WTC11 (cell line): ENCODE data around the gene AGO3. TPM values are rescaled to one million over a fixed set of nuclear protein-coding genes. Genes with fewer than 3 reads are reported as not detected.

Experiments
- ATAC-seq: fragments of 200-7000 bp; cut with Tn5 transposase; 2 replicates; pipeline ENCODE4 v1.10.0; 2021; ENCODE audit warnings: mild to moderate bottlenecking, moderate library complexity
- CTCF ChIA-PET: fragments of 300-600 bp; sonication (Branson Sonifier 250); formaldehyde crosslinking; loops from one replicate; lab custom pipeline; 2021; ENCODE audit warnings: antibody characterized with exemption; lab: Charles Lee
- POLR2A ChIA-PET: fragments of 350-600 bp; sonication (Branson Sonifier 250); formaldehyde crosslinking; loops from one replicate; lab custom pipeline; 2021; ENCODE audit warnings: antibody characterized with exemption; lab: Charles Lee
- DNase-seq: peaks from one replicate; pipeline ENCODE4 v3.0.0; 2021; ENCODE audit warnings: low spot score
- H3K27ac Mint-ChIP-seq: 2 replicates; pipeline ENCODE4 v1.8.0; 2021; ENCODE audit warnings: mixed read lengths
- H3K27me3 Mint-ChIP-seq: 2 replicates; pipeline ENCODE4 v1.8.0; 2021; ENCODE audit warnings: low read depth, mild to moderate bottlenecking, moderate library complexity, mixed read lengths
- H3K36me3 Mint-ChIP-seq: 2 replicates; pipeline ENCODE4 v1.8.0; 2021; ENCODE audit warnings: mixed read lengths
- H3K4me1 Mint-ChIP-seq: 2 replicates; pipeline ENCODE4 v1.8.0; 2022; ENCODE audit warnings: mixed read lengths
- H3K4me3 Mint-ChIP-seq: 2 replicates; pipeline ENCODE4 v1.8.0; 2021; ENCODE audit warnings: mild to moderate bottlenecking, moderate library complexity, mixed read lengths
- H3K9me3 Mint-ChIP-seq: 2 replicates; pipeline ENCODE4 v1.8.0; 2021; ENCODE audit warnings: mixed read lengths
- ESRRA ChIP-seq: sonication (generic); formaldehyde crosslinking; IDR thresholded peaks from 2 replicates; pipeline ENCODE4 v1.8.1; 2022; ENCODE audit warnings: mild to moderate bottlenecking, missing genetic modification reagents, borderline replicate concordance
- FOXK1 ChIP-seq: sonication (generic); formaldehyde crosslinking; IDR thresholded peaks from 2 replicates; pipeline ENCODE4 v1.8.0; 2022; ENCODE audit warnings: mild to moderate bottlenecking, moderate library complexity, missing genetic modification reagents
- IRF2 ChIP-seq: sonication (generic); formaldehyde crosslinking; IDR thresholded peaks from 2 replicates; pipeline ENCODE4 v1.8.0; 2022; ENCODE audit warnings: low read depth, missing genetic modification reagents, borderline replicate concordance
- JAZF1 ChIP-seq: fragments of 250-450 bp; sonication (Bioruptor Pico); IDR thresholded peaks from 2 replicates; pipeline ENCODE4 v1.9.0; 2021; ENCODE audit warnings: moderate library complexity, mild to moderate bottlenecking, inconsistent platforms
- MYBL2 ChIP-seq: sonication (generic); formaldehyde crosslinking; IDR thresholded peaks from 2 replicates; pipeline ENCODE4 v1.8.1; 2023; ENCODE audit warnings: mild to moderate bottlenecking, moderate library complexity, missing genetic modification reagents
- NR2C2 ChIP-seq: sonication (generic); formaldehyde crosslinking; IDR thresholded peaks from 2 replicates; pipeline ENCODE4 v1.8.0; 2022; ENCODE audit warnings: mild to moderate bottlenecking, missing genetic modification reagents
- NR3C1 ChIP-seq: sonication (generic); formaldehyde crosslinking; conservative IDR thresholded peaks from 2 replicates; pipeline ENCODE4 v1.8.1; 2023; ENCODE audit warnings: low read depth, mild to moderate bottlenecking, missing genetic modification reagents
- ZBTB21 ChIP-seq: sonication (generic); formaldehyde crosslinking; IDR thresholded peaks from 2 replicates; pipeline ENCODE4 v1.8.1; 2023; ENCODE audit warnings: mild to moderate bottlenecking, missing genetic modification reagents, borderline replicate concordance
- ZNF138 ChIP-seq: sonication (generic); formaldehyde crosslinking; conservative IDR thresholded peaks from 2 replicates; pipeline ENCODE4 v1.8.1; 2022; ENCODE audit warnings: mild to moderate bottlenecking, moderate library complexity, missing genetic modification reagents
- ZNF317 ChIP-seq: sonication (generic); formaldehyde crosslinking; IDR thresholded peaks from 2 replicates; pipeline ENCODE4 v1.8.1; 2023; ENCODE audit warnings: low read depth, mild to moderate bottlenecking, moderate library complexity, missing genetic modification reagents, borderline replicate concordance
- ZNF423 ChIP-seq: fragments of 250-450 bp; sonication (Bioruptor Pico); IDR thresholded peaks from 2 replicates; pipeline ENCODE4 v2.1.2; 2022; ENCODE audit warnings: mild to moderate bottlenecking, moderate library complexity
- total RNA-seq: library from RNA; stranded (reverse); gene quantifications from 3 replicates; pipeline ENCODE4 v1.2.3, GENCODE V29; 2021
- TF ChIP-seq, protein P1 (sequence below): sonication (generic); formaldehyde crosslinking; IDR thresholded peaks from 2 replicates; pipeline ENCODE4 v1.8.0; 2022; ENCODE audit warnings: mild to moderate bottlenecking, missing genetic modification reagents
- TF ChIP-seq, protein P2 (sequence below): sonication (generic); formaldehyde crosslinking; IDR thresholded peaks from 2 replicates; pipeline ENCODE4 v1.8.1; 2022; ENCODE audit warnings: mild to moderate bottlenecking, moderate library complexity, missing genetic modification reagents
- TF ChIP-seq, protein P3 (sequence below): sonication (generic); formaldehyde crosslinking; IDR thresholded peaks from 2 replicates; pipeline ENCODE4 v1.8.0; 2023; ENCODE audit warnings: missing genetic modification reagents, mild to moderate bottlenecking, borderline replicate concordance
- TF ChIP-seq, protein P4 (sequence below): sonication (generic); formaldehyde crosslinking; IDR thresholded peaks from 2 replicates; pipeline ENCODE4 v1.8.1; 2022; ENCODE audit warnings: low read depth, mild to moderate bottlenecking, moderate library complexity, missing genetic modification reagents, borderline replicate concordance
- TF ChIP-seq, protein P5 (sequence below): sonication (generic); formaldehyde crosslinking; conservative IDR thresholded peaks from 2 replicates; pipeline ENCODE4 v1.8.1; 2022; ENCODE audit warnings: mild to moderate bottlenecking, missing genetic modification reagents
- TF ChIP-seq, protein P6 (sequence below): fragments of 250-450 bp; sonication (Bioruptor Pico); IDR thresholded peaks from 2 replicates; pipeline ENCODE4 v2.1.2; 2022; ENCODE audit warnings: mild to moderate bottlenecking, moderate library complexity

The AGO3 gene
- total RNA-seq, 1 experiment from 2014 or later = 26.8 TPM

DNA sequence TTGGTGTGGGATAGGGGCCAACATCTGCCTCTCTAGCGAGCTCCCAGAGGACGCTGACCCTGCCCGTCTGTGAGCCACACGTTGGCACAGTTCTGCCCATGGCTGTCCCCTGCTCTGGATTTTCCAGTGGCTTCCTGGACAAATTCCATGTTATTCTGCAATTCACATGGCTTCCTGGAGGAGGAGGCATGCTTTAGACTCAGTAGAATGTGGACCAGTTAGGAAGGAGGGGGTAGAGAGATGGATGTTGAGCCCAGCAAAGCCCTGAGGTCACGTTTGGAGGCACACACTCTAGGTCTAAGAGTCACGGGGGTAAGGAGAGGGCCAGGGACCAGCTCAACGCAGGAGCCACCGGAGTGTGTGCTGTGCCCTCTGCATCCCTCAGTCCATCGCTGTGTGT lies 181.9 kb downstream of the AGO3 start (continued):
- TF ChIP-seq, protein P1, sequence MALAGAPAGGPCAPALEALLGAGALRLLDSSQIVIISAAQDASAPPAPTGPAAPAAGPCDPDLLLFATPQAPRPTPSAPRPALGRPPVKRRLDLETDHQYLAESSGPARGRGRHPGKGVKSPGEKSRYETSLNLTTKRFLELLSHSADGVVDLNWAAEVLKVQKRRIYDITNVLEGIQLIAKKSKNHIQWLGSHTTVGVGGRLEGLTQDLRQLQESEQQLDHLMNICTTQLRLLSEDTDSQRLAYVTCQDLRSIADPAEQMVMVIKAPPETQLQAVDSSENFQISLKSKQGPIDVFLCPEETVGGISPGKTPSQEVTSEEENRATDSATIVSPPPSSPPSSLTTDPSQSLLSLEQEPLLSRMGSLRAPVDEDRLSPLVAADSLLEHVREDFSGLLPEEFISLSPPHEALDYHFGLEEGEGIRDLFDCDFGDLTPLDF = no peak
- TF ChIP-seq, protein P2, sequence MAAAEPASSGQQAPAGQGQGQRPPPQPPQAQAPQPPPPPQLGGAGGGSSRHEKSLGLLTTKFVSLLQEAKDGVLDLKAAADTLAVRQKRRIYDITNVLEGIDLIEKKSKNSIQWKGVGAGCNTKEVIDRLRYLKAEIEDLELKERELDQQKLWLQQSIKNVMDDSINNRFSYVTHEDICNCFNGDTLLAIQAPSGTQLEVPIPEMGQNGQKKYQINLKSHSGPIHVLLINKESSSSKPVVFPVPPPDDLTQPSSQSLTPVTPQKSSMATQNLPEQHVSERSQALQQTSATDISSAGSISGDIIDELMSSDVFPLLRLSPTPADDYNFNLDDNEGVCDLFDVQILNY (CRISPR knock-in tag) = no peak
- TF ChIP-seq NR2C2 (CRISPR knock-in tag) = no peak

DNA sequence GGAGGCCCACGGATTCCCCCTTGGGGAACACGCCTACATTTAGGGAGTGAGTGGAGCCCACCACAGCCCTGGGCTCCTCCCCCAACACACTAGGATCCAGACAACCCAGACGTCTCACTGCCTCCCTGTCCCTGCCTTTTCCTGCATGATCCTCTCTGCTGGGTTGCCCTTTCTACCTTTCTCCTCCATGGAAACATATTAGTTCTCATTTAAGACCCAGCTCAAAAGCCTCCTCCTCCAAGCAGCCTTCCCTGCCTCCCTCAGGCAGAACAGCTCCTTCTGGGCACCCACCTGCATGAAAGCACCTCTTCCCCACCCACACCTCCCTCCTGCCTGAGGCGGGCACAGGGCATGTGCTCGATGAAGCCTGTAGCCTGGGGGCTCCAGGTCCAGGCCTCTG lies 183.5 kb downstream of the AGO3 start:
- TF ChIP-seq, protein P3, sequence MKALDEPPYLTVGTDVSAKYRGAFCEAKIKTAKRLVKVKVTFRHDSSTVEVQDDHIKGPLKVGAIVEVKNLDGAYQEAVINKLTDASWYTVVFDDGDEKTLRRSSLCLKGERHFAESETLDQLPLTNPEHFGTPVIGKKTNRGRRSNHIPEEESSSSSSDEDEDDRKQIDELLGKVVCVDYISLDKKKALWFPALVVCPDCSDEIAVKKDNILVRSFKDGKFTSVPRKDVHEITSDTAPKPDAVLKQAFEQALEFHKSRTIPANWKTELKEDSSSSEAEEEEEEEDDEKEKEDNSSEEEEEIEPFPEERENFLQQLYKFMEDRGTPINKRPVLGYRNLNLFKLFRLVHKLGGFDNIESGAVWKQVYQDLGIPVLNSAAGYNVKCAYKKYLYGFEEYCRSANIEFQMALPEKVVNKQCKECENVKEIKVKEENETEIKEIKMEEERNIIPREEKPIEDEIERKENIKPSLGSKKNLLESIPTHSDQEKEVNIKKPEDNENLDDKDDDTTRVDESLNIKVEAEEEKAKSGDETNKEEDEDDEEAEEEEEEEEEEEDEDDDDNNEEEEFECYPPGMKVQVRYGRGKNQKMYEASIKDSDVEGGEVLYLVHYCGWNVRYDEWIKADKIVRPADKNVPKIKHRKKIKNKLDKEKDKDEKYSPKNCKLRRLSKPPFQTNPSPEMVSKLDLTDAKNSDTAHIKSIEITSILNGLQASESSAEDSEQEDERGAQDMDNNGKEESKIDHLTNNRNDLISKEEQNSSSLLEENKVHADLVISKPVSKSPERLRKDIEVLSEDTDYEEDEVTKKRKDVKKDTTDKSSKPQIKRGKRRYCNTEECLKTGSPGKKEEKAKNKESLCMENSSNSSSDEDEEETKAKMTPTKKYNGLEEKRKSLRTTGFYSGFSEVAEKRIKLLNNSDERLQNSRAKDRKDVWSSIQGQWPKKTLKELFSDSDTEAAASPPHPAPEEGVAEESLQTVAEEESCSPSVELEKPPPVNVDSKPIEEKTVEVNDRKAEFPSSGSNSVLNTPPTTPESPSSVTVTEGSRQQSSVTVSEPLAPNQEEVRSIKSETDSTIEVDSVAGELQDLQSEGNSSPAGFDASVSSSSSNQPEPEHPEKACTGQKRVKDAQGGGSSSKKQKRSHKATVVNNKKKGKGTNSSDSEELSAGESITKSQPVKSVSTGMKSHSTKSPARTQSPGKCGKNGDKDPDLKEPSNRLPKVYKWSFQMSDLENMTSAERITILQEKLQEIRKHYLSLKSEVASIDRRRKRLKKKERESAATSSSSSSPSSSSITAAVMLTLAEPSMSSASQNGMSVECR (CRISPR knock-in tag) = no peak
- no peak for TF ChIP-seq MYBL2 (CRISPR knock-in tag)
- no peak for TF ChIP-seq ESRRA (CRISPR knock-in tag)
- TF ChIP-seq FOXK1 = no peak
- Mint-ChIP-seq H3K9me3 (no peaks in the 10 kb centered on the region), H3K36me3 (no peaks in the 10 kb centered on the region), H3K27me3 (no peaks in the 10 kb centered on the region), H3K4me1 (no peaks in the 10 kb centered on the region), H3K4me3 (no peak overlapping the region), H3K27ac (no peak overlapping the region)
- DNase-seq (no peak), ATAC-seq (peak; percentile 13; the same call in 1 of the 2 replicates)
- CTCF ChIA-PET = interaction anchor here (0.7 to 3.7 kb wide), 8 partner anchors 8 to 255 kb away, joined by 3 to 21 read pairs (median 4); partner anchors contain the start of gene TRAPPC3
- POLR2A ChIA-PET = no interaction called here

DNA sequence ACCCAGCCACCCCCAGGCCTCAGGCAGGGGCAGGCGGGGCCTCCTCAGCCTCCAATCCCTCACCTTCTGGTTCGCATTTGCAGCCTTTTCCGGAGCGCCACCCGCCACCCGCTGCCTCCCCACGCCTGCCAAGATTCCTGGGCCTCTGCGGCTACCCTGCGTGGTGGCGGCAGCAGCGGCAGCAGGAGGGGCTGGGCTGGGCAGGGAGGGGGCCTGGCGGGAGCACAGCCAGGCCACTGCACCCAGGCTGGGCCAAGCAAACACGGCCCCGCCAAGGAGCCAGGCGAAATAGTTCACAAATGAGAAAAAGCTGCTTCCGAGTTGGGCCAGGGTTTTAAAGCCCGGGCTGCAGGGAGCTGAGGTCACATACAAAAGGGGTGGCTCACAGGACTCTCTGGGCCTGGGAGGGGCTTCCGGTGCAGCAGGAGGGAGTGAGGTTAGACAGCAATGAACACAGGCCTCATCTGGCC lies 184.3 kb downstream of the AGO3 start:
- ChIA-PET POLR2A (no interaction called here), CTCF (interaction anchor here (1.2 to 3.7 kb wide), 8 partner anchors 9 to 254 kb away, joined by 3 to 21 read pairs (median 4); partner anchors contain the start of gene TRAPPC3)
- DNase-seq (no peak), ATAC-seq (no peak)
- H3K36me3 Mint-ChIP-seq = no peaks in the 10 kb centered on the region
- no peak overlapping the region for H3K27ac Mint-ChIP-seq
- no peaks in the 10 kb centered on the region for H3K27me3 Mint-ChIP-seq
- H3K9me3 Mint-ChIP-seq = no peaks in the 10 kb centered on the region
- H3K4me3 Mint-ChIP-seq = no peak overlapping the region
- H3K4me1 Mint-ChIP-seq = no peaks in the 10 kb centered on the region
- TF ChIP-seq, protein P4, sequence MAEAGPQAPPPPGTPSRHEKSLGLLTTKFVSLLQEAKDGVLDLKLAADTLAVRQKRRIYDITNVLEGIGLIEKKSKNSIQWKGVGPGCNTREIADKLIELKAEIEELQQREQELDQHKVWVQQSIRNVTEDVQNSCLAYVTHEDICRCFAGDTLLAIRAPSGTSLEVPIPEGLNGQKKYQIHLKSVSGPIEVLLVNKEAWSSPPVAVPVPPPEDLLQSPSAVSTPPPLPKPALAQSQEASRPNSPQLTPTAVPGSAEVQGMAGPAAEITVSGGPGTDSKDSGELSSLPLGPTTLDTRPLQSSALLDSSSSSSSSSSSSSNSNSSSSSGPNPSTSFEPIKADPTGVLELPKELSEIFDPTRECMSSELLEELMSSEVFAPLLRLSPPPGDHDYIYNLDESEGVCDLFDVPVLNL (CRISPR knock-in tag) = no peak
- TF ChIP-seq ZNF423 (CRISPR knock-in tag) (no peak), IRF2 (CRISPR knock-in tag) (no peak), JAZF1 (CRISPR knock-in tag) (no peak), ZBTB21 (CRISPR knock-in tag) (no peak), NR3C1 (CRISPR knock-in tag) (no peak), ZNF317 (no peak), ZNF138 (CRISPR knock-in tag) (no peak)
- TF ChIP-seq, protein P3 (CRISPR knock-in tag) = no peak
- TF ChIP-seq, protein P5, sequence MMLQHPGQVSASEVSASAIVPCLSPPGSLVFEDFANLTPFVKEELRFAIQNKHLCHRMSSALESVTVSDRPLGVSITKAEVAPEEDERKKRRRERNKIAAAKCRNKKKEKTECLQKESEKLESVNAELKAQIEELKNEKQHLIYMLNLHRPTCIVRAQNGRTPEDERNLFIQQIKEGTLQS (CRISPR knock-in tag) = no peak
- TF ChIP-seq, protein P2 (CRISPR knock-in tag) = no peak
- TF ChIP-seq, protein P6, sequence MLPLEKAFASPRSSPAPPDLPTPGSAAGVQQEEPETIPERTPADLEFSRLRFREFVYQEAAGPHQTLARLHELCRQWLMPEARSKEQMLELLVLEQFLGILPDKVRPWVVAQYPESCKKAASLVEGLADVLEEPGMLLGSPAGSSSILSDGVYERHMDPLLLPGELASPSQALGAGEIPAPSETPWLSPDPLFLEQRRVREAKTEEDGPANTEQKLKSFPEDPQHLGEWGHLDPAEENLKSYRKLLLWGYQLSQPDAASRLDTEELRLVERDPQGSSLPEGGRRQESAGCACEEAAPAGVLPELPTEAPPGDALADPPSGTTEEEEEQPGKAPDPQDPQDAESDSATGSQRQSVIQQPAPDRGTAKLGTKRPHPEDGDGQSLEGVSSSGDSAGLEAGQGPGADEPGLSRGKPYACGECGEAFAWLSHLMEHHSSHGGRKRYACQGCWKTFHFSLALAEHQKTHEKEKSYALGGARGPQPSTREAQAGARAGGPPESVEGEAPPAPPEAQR (CRISPR knock-in tag) = no peak
